Measurements from ENCODE around the gene RBM8A.

RBM8A gene

GRCh38 chr1:145972580-145972979 is 45.3 kb upstream of the RBM8A start:
- POLR2A ChIA-PET: interaction anchor here (1.1 kb wide), 1 partner anchor 8 kb away, joined by 6 read pairs; the partner anchor contains the start of genes ANKRD34A and POLR3GL
- no peak overlapping the region for H3K4me3 ChIP-seq (ENCODE audit: low read depth, low read length)
- H3K9me3 ChIP-seq (ENCODE audit: control insufficient read depth, insufficient read depth, low read depth, low read length): no peaks in the 10 kb centered on the region
- TF ChIP-seq ZIC2 (tag by site-specific recombination; IDR thresholded peaks at IDR 0.05): 0 out of 2 replicates have a peak, but pooled peaks have one; percentile 8
- TF ChIP-seq GLIS1 (tag by site-specific recombination; IDR thresholded peaks at IDR 0.05): peak; percentile 80
- no peak for TF ChIP-seq ZNF555 (tag by site-specific recombination; conservative IDR thresholded peaks at IDR 0.05)
- H3K27ac ChIP-seq (ENCODE audit: extremely low read depth, low read depth, low read length): no peak overlapping the region
- CTCF ChIA-PET: interaction anchor here (0.9 to 1.5 kb wide), 4 partner anchors 34 to 92 kb away, joined by 3 to 7 read pairs (median 4); no protein-coding TSS in a partner anchor
- H3K4me1 ChIP-seq (ENCODE audit: control insufficient read depth, insufficient read depth, low read length): no peaks in the 10 kb centered on the region
- no peaks in the 10 kb centered on the region for H3K36me3 ChIP-seq (ENCODE audit: control insufficient read depth in 2 of 2, insufficient read depth in 1 of 2, low read length in 2 of 2)

DNA sequence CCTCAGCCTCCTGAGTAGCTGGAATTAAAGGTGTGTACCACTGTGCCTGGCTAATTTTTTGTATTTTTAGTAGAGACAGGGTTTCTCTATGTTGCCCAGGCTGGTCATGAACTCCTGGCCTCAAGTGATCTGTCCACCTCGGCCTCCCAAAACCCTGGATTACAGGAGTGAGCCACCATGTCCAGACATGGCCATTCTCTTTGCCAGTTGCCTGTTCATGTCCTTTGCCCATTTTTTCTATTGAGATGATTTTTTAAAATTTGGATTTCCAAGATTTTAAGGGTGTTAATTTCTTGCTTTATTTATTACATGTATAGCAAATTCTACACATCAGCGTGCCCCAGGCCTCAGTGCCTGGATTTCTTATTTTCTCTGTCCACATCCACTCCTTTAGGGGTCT is 40.0 kb upstream of the RBM8A start:
- TF ChIP-seq ZIC2 (tag by site-specific recombination; IDR thresholded peaks at IDR 0.05) (no peak), ZNF629 (tag by site-specific recombination; IDR thresholded peaks at IDR 0.05) (no peak), OSR2 (tag by site-specific recombination; IDR thresholded peaks at IDR 0.05) (no peak), SETDB1 (IDR thresholded peaks at IDR 0.05; ENCODE audit: insufficient read length, low read length) (peak; percentile 69), ZNF341 (tag by site-specific recombination; IDR thresholded peaks at IDR 0.05; ENCODE audit: low read depth) (no peak), ZNF184 (tag by site-specific recombination; IDR thresholded peaks at IDR 0.05) (0 out of 2 replicates have a peak, but pooled peaks have one; percentile 11)
- TF ChIP-seq, protein P1, sequence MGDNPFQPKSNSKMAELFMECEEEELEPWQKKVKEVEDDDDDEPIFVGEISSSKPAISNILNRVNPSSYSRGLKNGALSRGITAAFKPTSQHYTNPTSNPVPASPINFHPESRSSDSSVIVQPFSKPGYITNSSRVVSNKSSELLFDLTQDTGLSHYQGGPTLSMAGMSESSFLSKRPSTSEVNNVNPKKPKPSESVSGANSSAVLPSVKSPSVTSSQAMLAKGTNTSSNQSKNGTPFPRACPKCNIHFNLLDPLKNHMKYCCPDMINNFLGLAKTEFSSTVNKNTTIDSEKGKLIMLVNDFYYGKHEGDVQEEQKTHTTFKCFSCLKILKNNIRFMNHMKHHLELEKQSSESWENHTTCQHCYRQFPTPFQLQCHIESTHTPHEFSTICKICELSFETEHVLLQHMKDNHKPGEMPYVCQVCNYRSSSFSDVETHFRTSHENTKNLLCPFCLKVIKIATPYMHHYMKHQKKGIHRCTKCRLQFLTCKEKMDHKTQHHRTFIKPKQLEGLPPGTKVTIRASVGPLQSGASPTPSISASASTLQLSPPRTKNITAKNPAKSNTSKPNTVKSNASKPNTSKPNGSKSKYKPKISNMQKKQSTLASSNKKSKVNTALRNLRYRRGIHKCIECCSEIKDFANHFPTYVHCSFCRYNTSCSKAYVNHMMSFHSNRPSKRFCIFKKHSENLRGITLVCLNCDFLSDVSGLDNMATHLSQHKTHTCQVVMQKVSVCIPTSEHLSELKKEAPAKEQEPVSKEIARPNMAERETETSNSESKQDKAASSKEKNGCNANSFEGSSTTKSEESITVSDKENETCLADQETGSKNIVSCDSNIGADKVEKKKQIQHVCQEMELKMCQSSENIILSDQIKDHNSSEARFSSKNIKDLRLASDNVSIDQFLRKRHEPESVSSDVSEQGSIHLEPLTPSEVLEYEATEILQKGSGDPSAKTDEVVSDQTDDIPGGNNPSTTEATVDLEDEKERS (tag by site-specific recombination; IDR thresholded peaks at IDR 0.05): peak; percentile 86
- H3K36me3 ChIP-seq (ENCODE audit: control insufficient read depth in 2 of 2, insufficient read depth in 1 of 2, low read length in 2 of 2): no peaks in the 10 kb centered on the region
- ChIA-PET POLR2A (interaction anchor here (0.7 kb wide), 1 partner anchor 72 kb away, joined by 3 read pairs; no protein-coding TSS in a partner anchor), CTCF (interaction anchor here (0.7 to 5.0 kb wide), 4 partner anchors 10 to 268 kb away, joined by 3 to 43 read pairs (median 3); no protein-coding TSS in a partner anchor)
- H3K4me3 ChIP-seq (ENCODE audit: low read depth, low read length): no peak overlapping the region
- no peak overlapping the region for H3K27ac ChIP-seq (ENCODE audit: extremely low read depth, low read depth, low read length)
- H3K9me3 ChIP-seq (ENCODE audit: control insufficient read depth, insufficient read depth, low read depth, low read length): no peaks in the 10 kb centered on the region
- peaks cover 2% of the 10 kb centered on the region; the same call in 1 of the 2 replicates for H3K4me1 ChIP-seq (ENCODE audit: control insufficient read depth, insufficient read depth, low read length)

GRCh38 chr1:145965119-145965744 is 37.9 kb upstream of the RBM8A start:
- ChIA-PET CTCF (interaction anchor here (0.8 to 5.0 kb wide), 5 partner anchors 12 to 74 kb away, joined by 3 to 43 read pairs (median 6); no protein-coding TSS in a partner anchor), POLR2A (interaction anchor here (0.7 to 4.1 kb wide), 12 partner anchors 8 to 141 kb away, joined by 3 to 39 read pairs (median 6); partner anchors contain the start of genes PIAS3, POLR3C, RBM8A and RNF115)
- TF ChIP-seq ZBTB48 (tag by site-specific recombination; IDR thresholded peaks at IDR 0.05) (no peak), ZNF664 (tag by site-specific recombination; IDR thresholded peaks at IDR 0.05) (peak; percentile 95), ZNF335 (tag by site-specific recombination; conservative IDR thresholded peaks at IDR 0.05) (peak; percentile 50)
- Histone ChIP-seq H3K4me1 (ENCODE audit: control insufficient read depth, insufficient read depth, low read length) (peaks cover 9% of the 10 kb centered on the region), H3K36me3 (ENCODE audit: control insufficient read depth in 2 of 2, insufficient read depth in 1 of 2, low read length in 2 of 2) (no peaks in the 10 kb centered on the region), H3K9me3 (ENCODE audit: control insufficient read depth, insufficient read depth, low read depth, low read length) (no peaks in the 10 kb centered on the region), H3K4me3 (ENCODE audit: low read depth, low read length) (peak overlapping the region; percentile 70), H3K27ac (ENCODE audit: extremely low read depth, low read depth, low read length) (no peak overlapping the region)
